Suprapubic skin (tissue), 4 donors: Measurements from ENCODE around the gene APOM.

Experiments
- CTCF ChIP-seq, 2 donors: fragments of 200-600 bp in 1 of 2; fragments of 450-650 bp in 1 of 2; sonication (generic) in 1 of 2; IDR thresholded peaks; one replicate each; pipeline ENCODE4 v1.5.1; 2016 to 2019; ENCODE audit warnings: antibody characterized with exemption in 2 of 2, mild to moderate bottlenecking in 1 of 2, moderate library complexity in 1 of 2
- EP300 ChIP-seq: sonication (generic); formaldehyde crosslinking; IDR thresholded peaks from one replicate; pipeline ENCODE4 v1.6.1; 2017; ENCODE audit warnings: antibody characterized with exemption
- POLR2A ChIP-seq, 2 donors: fragments of 450-650 bp; IDR thresholded peaks; one replicate each; pipeline ENCODE4 v1.6.1; 2017; ENCODE audit warnings: antibody characterized with exemption in 2 of 2, mild to moderate bottlenecking in 2 of 2, moderate library complexity in 2 of 2
- POLR2AphosphoS5 ChIP-seq, 3 donors: sonication (generic); formaldehyde crosslinking; IDR thresholded peaks; one replicate each; pipeline ENCODE4 v1.6.1; 2017; ENCODE audit warnings: antibody characterized with exemption in 3 of 3

DNA sequence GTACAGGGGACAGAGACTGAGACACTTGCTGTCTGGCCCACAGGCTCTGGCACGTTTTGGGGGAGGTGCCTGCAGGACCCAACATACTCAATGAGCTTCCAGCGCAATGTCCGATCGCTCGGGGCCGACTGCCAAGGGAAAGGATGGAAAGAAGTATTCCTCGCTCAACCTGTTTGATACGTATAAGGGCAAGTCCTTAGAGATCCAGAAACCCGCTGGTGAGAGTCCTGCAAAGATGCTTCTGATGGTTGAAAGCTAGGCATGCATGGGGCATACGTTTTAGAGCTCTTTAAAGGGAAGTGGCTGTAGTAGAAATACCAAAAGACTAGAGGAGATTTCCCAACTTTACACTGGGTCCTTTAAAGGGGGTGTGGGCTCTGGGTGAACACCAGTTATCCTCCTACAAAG is 33.0 kb upstream of the APOM start:
- no peak for TF ChIP-seq POLR2AphosphoS5 (IDR thresholded peaks at IDR 0.05)
- TF ChIP-seq POLR2A (IDR thresholded peaks at IDR 0.05): no peak
- TF ChIP-seq CTCF (IDR thresholded peaks at IDR 0.05): no peak
- TF ChIP-seq EP300: no peak
